Right atrium auricular region (tissue), 2 donors: ENCODE data around the gene CPNE5. TPM values are rescaled to one million over a fixed set of nuclear protein-coding genes. Genes with fewer than 3 reads are reported as not detected.

ENCODE experiments used
- DNase-seq: peaks from one replicate; pipeline ENCODE4 v3.0.0-alpha.2; 2019; ENCODE audit warnings: low spot score
- H3K27ac ChIP-seq, 2 donors: fragments of 200-600 bp; sonication (generic); 1 replicate in 1 of 2; 2 replicates in 1 of 2; pipeline ENCODE4 v1.5.1; 2016 to 2019
- H3K27me3 ChIP-seq, 2 donors: fragments of 200-600 bp; sonication (generic); one replicate each; pipeline versions ENCODE4 v1.5.1 to v1.6.0; 2017 to 2019
- H3K36me3 ChIP-seq: fragments of 200-600 bp; sonication (generic); one replicate; pipeline ENCODE4 v1.5.1; 2016
- H3K4me1 ChIP-seq, 2 donors: fragments of 200-600 bp; sonication (generic); one replicate each; pipeline versions ENCODE4 v1.5.1 to v1.6.0; 2017 to 2019
- H3K4me3 ChIP-seq, 2 donors: fragments of 200-600 bp; sonication (generic); 1 replicate in 1 of 2; 2 replicates in 1 of 2; pipeline ENCODE4 v1.5.1; 2017 to 2019; ENCODE audit warnings: mild to moderate bottlenecking in 1 of 2, moderate library complexity in 1 of 2
- H3K9me3 ChIP-seq, 2 donors: fragments of 200-600 bp; sonication (generic); one replicate each; pipeline ENCODE4 v1.5.1; 2019
- CTCF ChIP-seq, 2 donors: fragments of 200-600 bp; sonication (generic); IDR thresholded peaks; one replicate each; pipeline ENCODE4 v1.5.1; 2019; ENCODE audit warnings: antibody characterized with exemption in 2 of 2
- total RNA-seq, 2 donors: library from RNA; depleted of rRNA; stranded (reverse); fragments of >200 nt; gene quantifications; one replicate each; pipeline ENCODE4 v1.1.0, GENCODE V29; 2016

Gene CPNE5
- total RNA-seq, 2 donors from 2014 or later, result 36.7 to 47.4 TPM

DNA sequence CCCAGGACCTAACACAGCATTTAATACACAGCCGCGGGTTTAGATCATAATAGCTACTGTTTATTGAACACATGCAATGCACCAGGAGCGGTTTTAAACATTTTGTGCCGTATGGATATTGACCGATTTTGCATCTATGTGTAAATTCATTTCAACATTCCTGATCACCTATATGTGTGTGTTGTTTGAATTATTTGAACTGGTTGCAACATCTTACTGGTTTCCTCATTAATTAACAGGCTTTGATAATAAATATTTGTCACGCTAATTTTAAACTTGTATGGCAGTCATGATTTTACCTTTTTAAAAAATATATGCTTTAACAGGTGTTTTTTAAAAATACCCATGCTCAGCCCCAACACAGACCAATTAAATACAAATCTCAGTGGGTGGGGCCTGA is 35.8 kb downstream of the CPNE5 start:
- no peak overlapping the region for H3K27ac ChIP-seq
- no peaks in the 10 kb centered on the region for H3K4me1 ChIP-seq
- H3K27me3 ChIP-seq, result no peaks in the 10 kb centered on the region
- TF ChIP-seq CTCF (IDR thresholded peaks at IDR 0.05), result no peak
- H3K9me3 ChIP-seq, result no peaks in the 10 kb centered on the region
- DNase-seq, result no peak
- H3K36me3 ChIP-seq, result peaks cover 4% of the 10 kb centered on the region
- H3K4me3 ChIP-seq, result no peak overlapping the region

- no peak for DNase-seq
- H3K4me3 ChIP-seq, result no peak overlapping the region
- H3K4me1 ChIP-seq, result no peaks in the 10 kb centered on the region
- no peaks in the 10 kb centered on the region for H3K27me3 ChIP-seq
- H3K9me3 ChIP-seq, result no peaks in the 10 kb centered on the region
- TF ChIP-seq CTCF (IDR thresholded peaks at IDR 0.05), result no peak
- H3K36me3 ChIP-seq, result peaks cover 21% of the 10 kb centered on the region
- no peak overlapping the region for H3K27ac ChIP-seq
Measured at GRCh38 chr6:36800223-36801076, 38.8 kb downstream of the CPNE5 start.

GRCh38 chr6:36798852-36799251 is 40.4 kb downstream of the CPNE5 start:
- DNase-seq, result no peak
- Histone ChIP-seq H3K4me3 (no peak overlapping the region), H3K4me1 (peaks cover 0 to 10% of the 10 kb centered on the region in 2 donors)

GRCh38 chr6:36797653-36798052 is 41.6 kb downstream of the CPNE5 start:
- H3K27ac ChIP-seq, result no peak overlapping the region
- H3K4me3 ChIP-seq, result no peak overlapping the region
- H3K9me3 ChIP-seq, result no peaks in the 10 kb centered on the region
- TF ChIP-seq CTCF (IDR thresholded peaks at IDR 0.05), result no peak
- H3K27me3 ChIP-seq, result no peaks in the 10 kb centered on the region
- H3K36me3 ChIP-seq, result peaks cover 21% of the 10 kb centered on the region
- DNase-seq, result no peak
- peaks cover 0 to 13% of the 10 kb centered on the region in 2 donors for H3K4me1 ChIP-seq

More at GRCh38 chr6:36798852-36799251, 40.4 kb downstream of the CPNE5 start:
- TF ChIP-seq CTCF (IDR thresholded peaks at IDR 0.05), result no peak
- H3K27ac ChIP-seq, result no peak overlapping the region
- no peaks in the 10 kb centered on the region for H3K27me3 ChIP-seq
- peaks cover 21% of the 10 kb centered on the region for H3K36me3 ChIP-seq
- H3K9me3 ChIP-seq, result no peaks in the 10 kb centered on the region

GRCh38 chr6:36797055-36797454 is 42.2 kb downstream of the CPNE5 start:
- no peaks in the 10 kb centered on the region for H3K27me3 ChIP-seq
- TF ChIP-seq CTCF (IDR thresholded peaks at IDR 0.05), result no peak
- peaks cover 0 to 13% of the 10 kb centered on the region in 2 donors for H3K4me1 ChIP-seq
- H3K9me3 ChIP-seq, result no peaks in the 10 kb centered on the region
- peaks cover 21% of the 10 kb centered on the region for H3K36me3 ChIP-seq
- DNase-seq, result no peak
- H3K4me3 ChIP-seq, result no peak overlapping the region
- no peak overlapping the region for H3K27ac ChIP-seq
